HEK293 (cell line): ENCODE data around the gene ITIH3.

Experiments used
- CTCF ChIA-PET: fragments of 350-600 bp; formaldehyde crosslinking; extraction: SDS; loops from one replicate; lab custom pipeline; 2021; ENCODE audit warnings: antibody characterized with exemption; lab: Yijun Ruan, JAX
- POLR2A ChIA-PET: fragments of 300-600 bp; formaldehyde crosslinking; extraction: SDS; loops from one replicate; lab custom pipeline; 2020; ENCODE audit warnings: antibody characterized with exemption, inconsistent platforms; lab: Yijun Ruan, JAX
- H3K27ac ChIP-seq: fragments of 200-500 bp; sonication (Bioruptor generic); 2 replicates; pipeline ENCODE4 v1.5.1; 2014; ENCODE audit warnings: low read depth, low read length, control low read depth, inconsistent platforms; ENCODE audit errors: extremely low read depth
- H3K36me3 ChIP-seq, 2 experiments: fragments of 200-500 bp in 1 of 2; sonication (Bioruptor generic) in 1 of 2; 1 replicate in 1 of 2; 2 replicates in 1 of 2; pipeline ENCODE4 v1.5.1; 2014 to 2017; ENCODE audit warnings: inconsistent platforms in 2 of 2, low read length in 2 of 2; ENCODE audit not compliant: control insufficient read depth in 2 of 2, insufficient read depth in 1 of 2
- H3K4me1 ChIP-seq: fragments of 200-500 bp; sonication (Bioruptor generic); 2 replicates; pipeline ENCODE4 v1.5.1; 2014; ENCODE audit warnings: mild to moderate bottlenecking, low read length, inconsistent platforms; ENCODE audit not compliant: control insufficient read depth, insufficient read depth
- H3K4me3 ChIP-seq: 2 replicates; pipeline ENCODE4 v1.5.1; 2011; ENCODE audit warnings: low read depth, mild to moderate bottlenecking, control low read depth, low read length, moderate library complexity
- H3K9me3 ChIP-seq: fragments of 200-500 bp; sonication (Bioruptor generic); 2 replicates; pipeline ENCODE4 v1.5.1; 2014; ENCODE audit warnings: low read depth, low read length, inconsistent platforms; ENCODE audit not compliant: control insufficient read depth, insufficient read depth
- BCL11A ChIP-seq: fragments of 450-650 bp; formaldehyde crosslinking; IDR thresholded peaks from 2 replicates; pipeline ENCODE4 v1.5.1; 2016; ENCODE audit warnings: low read depth, missing biosample characterization, missing genetic modification characterization
- CTCF ChIP-seq: fragments of 450-650 bp; formaldehyde crosslinking; IDR thresholded peaks from 2 replicates; pipeline ENCODE4 v1.5.1; 2016; ENCODE audit warnings: missing biosample characterization, missing genetic modification characterization
- HOXA7 ChIP-seq: sonication (generic); formaldehyde crosslinking; IDR thresholded peaks from 2 replicates; pipeline ENCODE4 v1.8.1; 2022; ENCODE audit warnings: missing genetic modification reagents, borderline replicate concordance
- INSM2 ChIP-seq: fragments of 450-650 bp; formaldehyde crosslinking; IDR thresholded peaks from 2 replicates; pipeline ENCODE4 v1.5.1; 2016; ENCODE audit warnings: missing biosample characterization, missing genetic modification characterization
- KLF1 ChIP-seq: fragments of 450-650 bp; formaldehyde crosslinking; IDR thresholded peaks from 2 replicates; pipeline ENCODE4 v1.5.1; 2016; ENCODE audit warnings: missing biosample characterization, missing genetic modification characterization
- KLF10 ChIP-seq: fragments of 450-650 bp; IDR thresholded peaks from 2 replicates; pipeline ENCODE4 v1.5.1; 2018; ENCODE audit warnings: missing biosample characterization, mild to moderate bottlenecking, missing genetic modification characterization
- MEIS1 ChIP-seq: sonication (generic); formaldehyde crosslinking; IDR thresholded peaks from 2 replicates; pipeline ENCODE4 v1.8.1; 2022; ENCODE audit warnings: missing genetic modification reagents, mild to moderate bottlenecking, borderline replicate concordance
- PRDM4 ChIP-seq: fragments of 450-650 bp; formaldehyde crosslinking; IDR thresholded peaks from 2 replicates; pipeline ENCODE4 v1.5.1; 2017; ENCODE audit warnings: missing biosample characterization, missing genetic modification characterization
- SCRT2 ChIP-seq: fragments of 450-650 bp; formaldehyde crosslinking; IDR thresholded peaks from 2 replicates; pipeline ENCODE4 v1.5.1; 2016; ENCODE audit warnings: missing biosample characterization, missing genetic modification characterization
- WT1 ChIP-seq: fragments of 450-650 bp; formaldehyde crosslinking; IDR thresholded peaks from 2 replicates; pipeline ENCODE4 v1.5.1; 2016; ENCODE audit warnings: missing biosample characterization, missing genetic modification characterization
- ZNF138 ChIP-seq: fragments of 450-650 bp; formaldehyde crosslinking; IDR thresholded peaks from 2 replicates; pipeline ENCODE4 v1.5.1; 2016; ENCODE audit warnings: missing biosample characterization, missing genetic modification characterization, borderline replicate concordance
- ZNF16 ChIP-seq: fragments of 450-650 bp; formaldehyde crosslinking; IDR thresholded peaks from 2 replicates; pipeline ENCODE4 v1.5.1; 2016; ENCODE audit warnings: low read depth, missing biosample characterization, missing genetic modification characterization
- ZNF202 ChIP-seq: fragments of 450-650 bp; formaldehyde crosslinking; IDR thresholded peaks from 2 replicates; pipeline ENCODE4 v1.5.1; 2016; ENCODE audit warnings: missing biosample characterization, missing genetic modification characterization, borderline replicate concordance
- ZNF223 ChIP-seq: fragments of 450-650 bp; formaldehyde crosslinking; IDR thresholded peaks from 2 replicates; pipeline ENCODE4 v1.5.1; 2016; ENCODE audit warnings: missing biosample characterization, missing genetic modification characterization
- ZNF266 ChIP-seq: fragments of 450-650 bp; formaldehyde crosslinking; IDR thresholded peaks from 2 replicates; pipeline ENCODE4 v1.5.1; 2016; ENCODE audit warnings: missing biosample characterization, missing genetic modification characterization, low read depth
- ZNF280C ChIP-seq: fragments of 450-650 bp; formaldehyde crosslinking; IDR thresholded peaks from 2 replicates; pipeline ENCODE4 v1.5.1; 2016; ENCODE audit warnings: missing biosample characterization, missing genetic modification characterization
- ZNF350 ChIP-seq: fragments of 450-650 bp; formaldehyde crosslinking; IDR thresholded peaks from 2 replicates; pipeline ENCODE4 v1.5.0; 2017; ENCODE audit warnings: missing biosample characterization, mild to moderate bottlenecking, missing genetic modification characterization
- ZNF530 ChIP-seq: fragments of 450-650 bp; formaldehyde crosslinking; IDR thresholded peaks from 2 replicates; pipeline ENCODE4 v1.5.1; 2016; ENCODE audit warnings: low read depth, missing biosample characterization, missing genetic modification characterization
- ZNF549 ChIP-seq: fragments of 450-650 bp; IDR thresholded peaks from 2 replicates; pipeline ENCODE4 v1.5.1; 2018; ENCODE audit warnings: missing biosample characterization, missing genetic modification characterization, mild to moderate bottlenecking, inconsistent platforms, moderate library complexity
- ZNF555 ChIP-seq: fragments of 450-650 bp; formaldehyde crosslinking; conservative IDR thresholded peaks from 2 replicates; pipeline ENCODE4 v1.5.1; 2017; ENCODE audit warnings: missing biosample characterization, mild to moderate bottlenecking, missing genetic modification characterization, inconsistent platforms
- ZNF596 ChIP-seq: fragments of 450-650 bp; IDR thresholded peaks from 2 replicates; pipeline ENCODE4 v1.5.0; 2018; ENCODE audit warnings: missing biosample characterization, mild to moderate bottlenecking, missing genetic modification characterization, moderate library complexity
- ZNF600 ChIP-seq: fragments of 450-650 bp; formaldehyde crosslinking; IDR thresholded peaks from 2 replicates; pipeline ENCODE4 v1.5.1; 2016; ENCODE audit warnings: missing biosample characterization, missing genetic modification characterization
- ZNF610 ChIP-seq: fragments of 450-650 bp; formaldehyde crosslinking; IDR thresholded peaks from 2 replicates; pipeline ENCODE4 v1.5.1; 2016; ENCODE audit warnings: missing biosample characterization, missing genetic modification characterization, borderline replicate concordance
- ZNF626 ChIP-seq: fragments of 450-650 bp; sonication (Bioruptor Pico); formaldehyde crosslinking; IDR thresholded peaks from 2 replicates; pipeline ENCODE4 v1.5.1; 2018; ENCODE audit warnings: missing biosample characterization, missing genetic modification characterization, inconsistent platforms
- ZNF654 ChIP-seq: fragments of 450-650 bp; formaldehyde crosslinking; IDR thresholded peaks from 2 replicates; pipeline ENCODE4 v1.5.1; 2016; ENCODE audit warnings: low read depth, missing biosample characterization, missing genetic modification characterization
- ZNF670 ChIP-seq: fragments of 450-650 bp; formaldehyde crosslinking; IDR thresholded peaks from 2 replicates; pipeline ENCODE4 v1.5.1; 2016; ENCODE audit warnings: missing biosample characterization, missing genetic modification characterization, low read depth

Gene ITIH3

GRCh38 chr3:52816199-52816598 is 21.6 kb downstream of the ITIH3 start:
- POLR2A ChIA-PET, result no interaction called here
- Histone ChIP-seq H3K36me3 (no peaks in the 10 kb centered on the region), H3K4me1 (no peaks in the 10 kb centered on the region), H3K4me3 (no peak overlapping the region), H3K9me3 (no peaks in the 10 kb centered on the region), H3K27ac (no peak overlapping the region)
- CTCF ChIA-PET, result interaction anchor here (0.7 to 2.3 kb wide), 2 partner anchors 18 to 25 kb away, joined by 3 to 9 read pairs; no protein-coding TSS in a partner anchor
- TF ChIP-seq ZNF350 (tag by site-specific recombination), result no peak

GRCh38 chr3:52816654-52817053 is 22.1 kb downstream of the ITIH3 start:
- Histone ChIP-seq H3K36me3 (no peaks in the 10 kb centered on the region), H3K9me3 (no peaks in the 10 kb centered on the region), H3K4me3 (no peak overlapping the region), H3K27ac (no peak overlapping the region), H3K4me1 (no peaks in the 10 kb centered on the region)
- CTCF ChIA-PET, result interaction anchor here (0.6 to 2.3 kb wide), 2 partner anchors 16 to 18 kb away, joined by 3 to 9 read pairs; no protein-coding TSS in a partner anchor
- POLR2A ChIA-PET, result no interaction called here
- TF ChIP-seq INSM2 (tag by site-specific recombination) (no peak), ZNF654 (tag by site-specific recombination) (no peak), WT1 (tag by site-specific recombination) (no peak), ZNF280C (tag by site-specific recombination) (no peak), ZNF266 (no peak), MEIS1 (CRISPR knock-in tag) (no peak), ZNF670 (no peak), KLF1 (no peak), ZNF555 (tag by site-specific recombination) (no peak), SCRT2 (tag by site-specific recombination) (no peak), ZNF202 (no peak), ZNF600 (tag by site-specific recombination) (no peak)

- CTCF ChIA-PET, result interaction anchor here (0.6 to 2.3 kb wide), 2 partner anchors 15 to 19 kb away, joined by 3 to 9 read pairs; no protein-coding TSS in a partner anchor
- Histone ChIP-seq H3K4me1 (no peaks in the 10 kb centered on the region), H3K27ac (no peak overlapping the region), H3K4me3 (no peak overlapping the region), H3K9me3 (no peaks in the 10 kb centered on the region), H3K36me3 (no peaks in the 10 kb centered on the region)
- POLR2A ChIA-PET, result no interaction called here
- TF ChIP-seq BCL11A (tag by site-specific recombination) (no peak), ZNF223 (tag by site-specific recombination) (no peak), ZNF596 (tag by site-specific recombination) (no peak), ZNF626 (tag by site-specific recombination) (no peak), CTCF (tag by site-specific recombination) (no peak), ZNF610 (tag by site-specific recombination) (no peak), ZNF16 (tag by site-specific recombination) (no peak), PRDM4 (no peak), HOXA7 (no peak), ZNF530 (tag by site-specific recombination) (no peak), ZNF138 (tag by site-specific recombination) (no peak), KLF10 (no peak), ZNF549 (tag by site-specific recombination) (no peak)
These were observed 22.6 kb downstream of the ITIH3 start for GRCh38 chr3:52817221-52817620.
